Osteocyte (in vitro differentiated cells): ENCODE measurements around the gene SEMA3F. TPM values are rescaled to one million over a fixed set of nuclear protein-coding genes. Genes with fewer than 3 reads are reported as not detected.

Source experiments
- DNase-seq: peaks from one replicate; pipeline ENCODE4 v3.0.0; 2021; ENCODE audit warnings: mixed read lengths; ENCODE audit not compliant: unreplicated experiment; ENCODE audit errors: extremely low spot score
- H3K27ac Mint-ChIP-seq: one replicate; pipeline ENCODE4 v1.8.0; 2021; ENCODE audit warnings: mild to moderate bottlenecking, mixed read lengths; ENCODE audit not compliant: unreplicated experiment
- H3K27me3 Mint-ChIP-seq: one replicate; pipeline ENCODE4 v1.8.0; 2021; ENCODE audit warnings: mixed read lengths; ENCODE audit not compliant: unreplicated experiment
- H3K36me3 Mint-ChIP-seq: one replicate; pipeline ENCODE4 v1.8.0; 2021; ENCODE audit warnings: mixed read lengths; ENCODE audit not compliant: unreplicated experiment
- H3K4me1 Mint-ChIP-seq: one replicate; pipeline ENCODE4 v1.8.0; 2021; ENCODE audit warnings: mixed read lengths; ENCODE audit not compliant: unreplicated experiment
- H3K4me3 Mint-ChIP-seq: one replicate; pipeline ENCODE4 v1.8.0; 2021; ENCODE audit warnings: mild to moderate bottlenecking, moderate library complexity, mixed read lengths; ENCODE audit not compliant: unreplicated experiment
- H3K9me3 Mint-ChIP-seq: one replicate; pipeline ENCODE4 v1.8.0; 2021; ENCODE audit warnings: mixed read lengths; ENCODE audit not compliant: unreplicated experiment
- CTCF ChIP-seq: fragments of 200-600 bp; sonication (generic); IDR thresholded peaks from 2 replicates; pipeline ENCODE4 v1.5.0; 2021; ENCODE audit warnings: antibody characterized with exemption, mild to moderate bottlenecking, moderate library complexity
- total RNA-seq: library from RNA; stranded (reverse); gene quantifications from 2 replicates; pipeline ENCODE4 v1.2.1, GENCODE V29; 2021

The SEMA3F gene
- total RNA-seq, 1 donor from 2014 or later: 11.8 TPM

GRCh38 chr3:50221051-50221410 is 65.9 kb downstream of the SEMA3F start:
- Mint-ChIP-seq H3K4me1 (peaks cover 3% of the 10 kb centered on the region), H3K9me3 (no peaks in the 10 kb centered on the region), H3K4me3 (no peak overlapping the region), H3K27me3 (peaks cover 7% of the 10 kb centered on the region), H3K27ac (no peak overlapping the region), H3K36me3 (no peaks in the 10 kb centered on the region)
- DNase-seq: no peak
- no peak for TF ChIP-seq CTCF

- Mint-ChIP-seq H3K4me3 (no peak overlapping the region), H3K4me1 (peaks cover 6% of the 10 kb centered on the region), H3K27ac (no peak overlapping the region), H3K9me3 (no peaks in the 10 kb centered on the region), H3K27me3 (peaks cover 7% of the 10 kb centered on the region), H3K36me3 (no peaks in the 10 kb centered on the region)
- DNase-seq: no peak
- no peak for TF ChIP-seq CTCF
Observed at GRCh38 chr3:50221411-50222168, 66.5 kb downstream of the SEMA3F start.

- H3K9me3 Mint-ChIP-seq: no peaks in the 10 kb centered on the region
- H3K27me3 Mint-ChIP-seq: peaks cover 7% of the 10 kb centered on the region
- no peak for TF ChIP-seq CTCF
Observed at GRCh38 chr3:50222169-50222528, 67.0 kb downstream of the SEMA3F start.

GRCh38 chr3:50224639-50225038 is 69.5 kb downstream of the SEMA3F start:
- no peak for DNase-seq
- H3K4me3 Mint-ChIP-seq: no peak overlapping the region
- no peaks in the 10 kb centered on the region for H3K9me3 Mint-ChIP-seq
- peaks cover 7% of the 10 kb centered on the region for H3K27me3 Mint-ChIP-seq
- H3K36me3 Mint-ChIP-seq: no peaks in the 10 kb centered on the region
- H3K27ac Mint-ChIP-seq: no peak overlapping the region
- H3K4me1 Mint-ChIP-seq: peaks cover 27% of the 10 kb centered on the region
- TF ChIP-seq CTCF: no peak

More at GRCh38 chr3:50222169-50222528, 67.0 kb downstream of the SEMA3F start:
- peaks cover 11% of the 10 kb centered on the region for H3K4me1 Mint-ChIP-seq
- H3K27ac Mint-ChIP-seq: no peak overlapping the region
- no peak overlapping the region for H3K4me3 Mint-ChIP-seq
- no peak for DNase-seq
- H3K36me3 Mint-ChIP-seq: no peaks in the 10 kb centered on the region

GRCh38 chr3:50226888-50227389 is 71.8 kb downstream of the SEMA3F start:
- H3K27ac Mint-ChIP-seq: peak overlapping the region; percentile 90
- H3K36me3 Mint-ChIP-seq: no peaks in the 10 kb centered on the region
- peaks cover 27% of the 10 kb centered on the region for H3K4me1 Mint-ChIP-seq
- TF ChIP-seq CTCF: no peak
- H3K27me3 Mint-ChIP-seq: peaks cover 7% of the 10 kb centered on the region
- DNase-seq: no peak
- peak overlapping the region; percentile 77 for H3K4me3 Mint-ChIP-seq
- H3K9me3 Mint-ChIP-seq: no peaks in the 10 kb centered on the region
